HCT116 (cell line): ENCODE measurements around the gene LDAF1.

ENCODE experiments used
- POLR2A ChIP-seq: IDR thresholded peaks from 2 replicates; pipeline ENCODE4 v1.7.0; 2011; ENCODE audit warnings: borderline replicate concordance; ENCODE audit not compliant: insufficient read depth, insufficient read length; ENCODE audit errors: extremely low read depth
- TF ChIP-seq, protein P1 (sequence below): IDR thresholded peaks from 2 replicates; pipeline ENCODE4 v1.6.1; 2012

DNA sequence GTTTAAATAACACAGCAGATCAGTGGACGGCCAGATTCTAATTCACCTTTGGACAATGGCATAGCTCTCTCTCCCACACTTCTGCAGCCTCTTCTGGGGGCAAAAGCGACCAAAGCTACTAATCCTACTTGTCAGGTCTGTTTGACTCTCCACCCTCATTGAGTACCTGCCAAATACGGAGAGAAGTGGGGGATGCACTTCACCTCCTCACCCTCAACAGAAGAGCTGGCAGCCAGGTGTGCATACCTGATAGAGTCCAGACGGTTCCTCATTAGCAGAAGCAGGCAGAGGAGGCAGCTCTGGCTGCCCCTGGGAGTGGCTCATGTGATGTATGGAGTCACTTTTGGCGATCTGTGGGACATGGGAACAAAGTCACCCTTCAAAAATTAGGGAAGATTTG is 12.7 kb upstream of the LDAF1 start:
- TF ChIP-seq, protein P1, sequence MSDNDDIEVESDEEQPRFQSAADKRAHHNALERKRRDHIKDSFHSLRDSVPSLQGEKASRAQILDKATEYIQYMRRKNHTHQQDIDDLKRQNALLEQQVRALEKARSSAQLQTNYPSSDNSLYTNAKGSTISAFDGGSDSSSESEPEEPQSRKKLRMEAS, result no peak
- no peak for TF ChIP-seq POLR2A
